Stimulated activated CD8-positive, alpha-beta memory T cell treated with anti-CD3 and anti-CD28 coated beads, Interleukin-2, amount 100 ng/mL, for 1 hour (primary cell): Measurements from ENCODE around the gene TARS2.

Source experiments
- DNase-seq, 2 donors: peaks; one replicate each; pipeline ENCODE4 v3.0.0-alpha.2; 2020; ENCODE audit warnings: low read depth in 2 of 2

The TARS2 gene

DNA sequence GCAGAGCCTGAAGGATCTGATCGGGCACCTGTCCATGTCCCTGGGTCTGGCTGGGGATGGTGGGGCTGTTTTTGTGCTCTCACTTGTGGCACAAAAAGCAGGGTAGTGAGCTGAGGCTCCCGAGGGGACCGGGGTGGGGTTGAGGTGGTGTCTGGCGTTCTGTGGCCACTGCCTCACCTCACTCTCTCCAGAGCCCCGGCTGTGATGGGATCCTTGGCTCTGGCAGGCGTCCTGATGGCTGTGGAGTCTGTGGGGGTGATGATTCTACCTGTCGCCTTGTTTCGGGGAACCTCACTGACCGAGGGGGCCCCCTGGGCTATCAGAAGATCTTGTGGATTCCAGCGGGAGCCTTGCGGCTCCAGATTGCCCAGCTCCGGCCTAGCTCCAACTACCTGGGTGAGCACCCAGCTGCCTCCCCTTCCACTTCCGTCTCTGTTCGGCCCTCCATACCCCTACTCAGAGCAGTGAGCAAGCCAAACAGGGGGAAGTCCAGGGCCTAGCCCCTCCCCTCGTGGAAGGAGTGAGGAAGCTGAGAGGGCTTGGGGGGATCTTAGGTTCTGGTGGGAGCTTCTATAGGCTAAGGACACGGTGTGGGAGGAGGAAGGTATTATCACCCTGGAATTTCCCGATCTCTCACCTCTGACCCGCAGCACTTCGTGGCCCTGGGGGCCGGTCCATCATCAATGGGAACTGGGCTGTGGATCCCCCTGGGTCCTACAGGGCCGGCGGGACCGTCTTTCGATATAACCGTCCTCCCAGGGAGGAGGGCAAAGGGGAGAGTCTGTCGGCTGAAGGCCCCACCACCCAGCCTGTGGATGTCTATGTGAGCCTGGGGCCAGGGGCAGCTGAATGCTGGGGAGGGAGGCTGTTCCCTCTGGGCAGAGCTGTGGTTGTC, 69.0 kb downstream of the TARS2 start:
- DNase-seq = no peak

GRCh38 chr1:150557065-150557600, 69.9 kb downstream of the TARS2 start:
- DNase-seq = no peak
